HPDE6-E6E7 (cell line): ENCODE results near the gene PRR5.
A peak's percentile ranks its signal among the peaks of the same experiment; 100 is the strongest.

Source experiments
- DNase-seq: peaks from one replicate; pipeline ENCODE4 v3.0.0; 2011; ENCODE audit warnings: missing footprints; ENCODE audit errors: extremely low spot score

Gene PRR5

DNA sequence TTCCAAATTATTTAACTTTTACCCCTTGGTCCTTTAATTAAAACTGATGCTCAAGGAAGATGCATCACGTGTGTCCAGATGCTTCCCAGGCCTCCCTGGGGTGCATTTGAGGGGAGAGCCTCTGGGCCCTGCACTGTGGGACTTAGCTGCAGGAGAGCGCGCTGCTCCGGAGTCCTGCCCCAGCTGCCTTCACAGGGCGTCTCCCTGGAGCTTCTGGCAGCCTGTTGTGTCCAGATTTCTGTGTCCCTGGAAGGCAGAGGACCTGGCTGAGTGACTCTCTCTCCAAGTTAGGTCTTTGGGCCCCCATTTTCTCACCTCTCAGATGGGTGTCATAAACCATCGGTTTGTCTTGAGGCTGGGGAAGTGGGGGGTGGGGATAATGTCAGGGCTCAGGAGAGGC, 53.4 kb downstream of the PRR5 start:
- DNase-seq = no peak

DNA sequence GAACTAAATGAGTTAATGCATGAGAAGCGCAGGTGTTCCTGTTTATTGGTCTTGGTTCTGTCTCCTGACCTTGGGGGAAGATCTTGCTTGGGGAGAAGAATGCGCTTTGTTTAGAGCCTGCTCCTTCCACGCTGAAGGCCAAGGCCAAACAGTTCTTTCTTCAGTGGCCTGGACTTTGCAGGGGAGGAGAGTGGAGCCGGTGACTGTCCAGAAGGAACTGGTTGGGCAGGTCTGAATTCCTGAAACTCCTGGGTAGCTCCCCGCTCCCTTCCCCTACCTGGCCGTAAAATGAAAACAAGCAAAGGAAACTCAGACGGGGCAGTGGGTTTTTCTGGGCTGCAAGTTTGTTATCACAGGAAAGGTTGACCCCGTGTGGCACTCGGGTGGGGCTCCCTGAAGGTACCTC, 54.0 kb downstream of the PRR5 start:
- peak; percentile 60 for DNase-seq

DNA sequence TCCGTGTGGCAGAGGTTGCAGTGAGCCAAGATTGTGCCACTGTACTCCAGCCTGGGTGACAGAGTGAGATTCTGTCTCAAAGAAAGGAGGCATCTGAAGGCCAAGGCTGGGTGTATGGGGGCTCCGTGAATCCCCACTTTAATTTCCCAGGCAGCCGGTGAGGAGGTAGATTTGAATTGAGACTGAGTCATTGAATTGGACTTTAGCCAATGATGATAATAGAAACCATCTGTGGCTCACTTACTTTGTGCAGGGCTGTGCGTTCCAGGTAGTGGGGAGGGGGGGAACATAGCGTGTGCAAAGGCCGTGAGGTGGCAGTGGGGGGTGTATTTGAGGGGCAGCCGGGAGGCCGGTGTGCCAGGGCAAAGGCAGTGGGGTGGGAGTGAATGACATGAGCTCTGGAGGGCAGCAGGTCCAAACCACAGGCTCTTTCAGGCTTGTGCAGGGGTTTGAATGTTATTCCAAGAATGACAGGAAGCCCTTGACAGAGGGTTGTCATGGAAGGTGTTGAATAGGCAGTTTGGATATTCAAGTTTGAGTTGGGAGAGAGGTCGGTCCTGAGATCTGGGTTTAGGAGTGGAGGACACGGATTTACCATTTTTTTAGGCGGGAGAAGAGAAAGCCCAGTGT, 56.5 kb downstream of the PRR5 start:
- DNase-seq = peak; percentile 45

DNA sequence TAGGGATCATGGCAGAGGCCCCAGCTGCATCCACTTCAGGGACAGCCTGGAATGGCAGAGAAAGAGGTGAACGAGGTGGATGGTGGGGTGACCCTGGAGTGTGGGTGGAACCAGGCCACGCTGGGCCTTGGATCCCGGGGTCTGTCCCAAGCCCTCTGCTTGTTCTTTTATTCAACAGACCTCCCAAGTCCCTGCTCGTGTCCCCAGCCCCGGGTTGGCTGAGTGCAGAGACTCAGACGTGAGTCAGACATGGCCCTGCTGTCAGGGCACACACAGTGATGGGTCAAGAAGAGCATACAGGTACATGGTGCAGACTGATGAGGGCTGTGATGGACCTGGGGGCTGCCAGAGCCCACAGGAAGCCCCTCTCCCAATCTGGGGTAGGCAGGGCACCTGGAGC, 57.0 kb downstream of the PRR5 start:
- no peak for DNase-seq

DNA sequence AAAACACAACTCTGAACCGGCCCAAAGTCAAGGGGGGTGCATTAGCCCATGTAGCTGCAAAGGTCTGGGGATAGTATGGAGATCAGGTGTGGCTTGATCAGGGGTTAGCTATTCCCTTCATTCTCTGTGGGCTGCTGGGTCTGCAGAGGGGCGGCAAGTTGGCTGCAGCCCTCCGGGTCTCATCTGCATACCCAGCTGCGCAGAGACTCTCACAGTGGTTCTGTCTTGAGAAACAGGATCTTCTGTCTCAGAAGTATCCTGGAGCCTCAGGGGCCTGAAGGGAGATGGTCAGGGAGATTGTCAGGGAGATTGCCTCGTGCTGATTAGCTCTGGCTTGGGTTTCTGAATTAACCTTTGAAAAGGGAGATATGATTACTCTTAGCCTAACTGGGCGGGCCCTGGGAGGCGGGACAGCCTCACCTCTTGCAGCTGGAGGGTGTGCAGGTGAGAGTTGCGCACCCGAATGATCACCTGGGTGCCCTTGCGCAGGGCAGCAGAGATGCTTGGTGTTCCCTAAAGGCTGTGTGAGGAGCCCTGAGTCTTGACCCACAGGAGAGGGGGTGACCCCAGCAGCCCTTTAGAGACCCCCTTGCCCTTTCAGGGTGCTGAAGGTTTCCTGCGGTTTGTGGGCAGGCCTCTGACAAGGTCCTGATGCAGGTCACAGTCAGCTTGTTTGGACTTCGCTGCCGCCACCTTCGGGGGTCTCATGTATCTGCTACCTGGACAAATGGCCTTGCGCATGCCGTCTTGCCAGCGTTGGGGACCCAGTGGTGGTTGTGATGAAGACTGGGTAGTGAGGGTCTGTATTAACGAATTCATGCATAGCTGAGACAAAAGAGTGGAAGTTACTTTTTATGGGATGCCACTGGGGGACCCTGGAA, 57.7 kb downstream of the PRR5 start:
- no peak for DNase-seq

DNA sequence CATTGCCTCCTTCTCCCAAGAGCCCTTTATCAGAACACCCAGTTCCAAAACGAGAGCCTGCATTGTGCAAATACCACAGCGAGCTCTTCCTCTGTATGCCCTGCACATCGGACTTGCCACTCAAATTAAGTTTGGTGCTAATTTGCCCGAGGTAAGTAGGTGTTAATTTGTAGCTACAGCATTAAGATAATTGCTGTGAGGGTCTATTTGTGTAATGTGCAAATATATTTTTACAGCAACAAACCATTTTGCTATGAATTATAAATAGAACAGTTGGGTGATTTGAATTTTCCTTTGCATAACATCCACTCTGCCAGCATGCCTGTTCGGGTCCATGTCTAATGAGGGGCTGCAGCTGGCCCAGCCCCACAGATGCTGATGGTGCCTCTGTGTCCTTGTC, 58.5 kb downstream of the PRR5 start:
- DNase-seq = no peak

DNA sequence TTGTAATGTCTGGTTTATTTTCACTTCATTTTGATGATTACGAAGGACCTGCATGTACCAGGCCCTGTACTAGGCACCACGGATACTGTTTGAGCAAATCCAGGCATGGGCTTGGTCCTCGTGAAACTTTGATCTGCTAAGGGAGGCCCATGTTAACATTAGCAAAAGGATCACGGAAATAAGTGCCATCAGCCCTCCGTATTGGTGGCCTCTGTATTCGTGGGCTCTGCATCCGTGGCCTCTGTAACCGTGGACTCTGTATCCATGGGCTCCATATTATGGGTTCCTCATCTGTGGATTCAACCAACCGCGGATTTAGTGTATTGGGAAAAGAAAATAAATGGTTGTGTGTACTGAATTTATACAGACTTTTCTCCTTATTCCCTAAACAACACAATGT, 59.0 kb downstream of the PRR5 start:
- DNase-seq = no peak

DNA sequence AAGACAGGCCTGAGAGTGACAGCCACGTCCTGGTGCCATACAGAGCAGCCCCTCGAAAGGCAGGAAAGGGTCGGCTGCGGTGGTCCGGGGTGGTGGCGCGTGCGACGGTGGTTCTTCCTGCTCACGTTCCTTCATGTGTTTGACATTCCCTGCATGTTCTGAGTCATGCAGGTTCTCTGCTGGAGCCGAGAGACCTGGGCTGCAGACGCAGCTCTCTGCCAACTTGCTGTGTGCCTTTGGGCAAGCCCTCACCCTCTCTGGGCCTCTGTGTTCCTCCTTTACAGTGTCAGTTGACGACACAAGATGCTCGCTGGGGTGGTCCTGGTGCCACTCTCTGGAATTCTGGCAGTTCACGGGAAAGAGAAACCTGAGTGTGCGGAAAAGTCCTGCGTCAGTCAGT, 62.4 kb downstream of the PRR5 start:
- no peak for DNase-seq

DNA sequence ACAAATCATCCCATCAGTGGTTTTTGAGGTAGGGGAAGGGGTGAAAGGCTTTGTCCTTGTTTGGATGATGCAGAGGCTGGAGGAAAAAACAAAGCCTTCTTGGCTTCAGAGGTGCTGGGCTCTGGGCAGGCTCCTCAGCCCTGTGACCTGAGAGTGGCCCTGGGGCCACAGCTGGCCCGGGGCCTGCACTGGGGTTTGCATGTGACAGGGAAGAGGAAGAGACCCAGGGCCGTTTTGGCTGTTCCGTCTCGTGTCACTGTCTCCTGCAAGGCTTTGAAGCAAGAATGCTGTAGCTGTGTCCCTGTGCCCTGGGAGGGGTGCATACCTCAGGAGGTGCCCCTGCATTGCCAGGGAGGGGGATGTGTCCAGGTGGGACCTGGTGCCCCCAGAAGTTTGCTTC, 63.0 kb downstream of the PRR5 start:
- no peak for DNase-seq

DNA sequence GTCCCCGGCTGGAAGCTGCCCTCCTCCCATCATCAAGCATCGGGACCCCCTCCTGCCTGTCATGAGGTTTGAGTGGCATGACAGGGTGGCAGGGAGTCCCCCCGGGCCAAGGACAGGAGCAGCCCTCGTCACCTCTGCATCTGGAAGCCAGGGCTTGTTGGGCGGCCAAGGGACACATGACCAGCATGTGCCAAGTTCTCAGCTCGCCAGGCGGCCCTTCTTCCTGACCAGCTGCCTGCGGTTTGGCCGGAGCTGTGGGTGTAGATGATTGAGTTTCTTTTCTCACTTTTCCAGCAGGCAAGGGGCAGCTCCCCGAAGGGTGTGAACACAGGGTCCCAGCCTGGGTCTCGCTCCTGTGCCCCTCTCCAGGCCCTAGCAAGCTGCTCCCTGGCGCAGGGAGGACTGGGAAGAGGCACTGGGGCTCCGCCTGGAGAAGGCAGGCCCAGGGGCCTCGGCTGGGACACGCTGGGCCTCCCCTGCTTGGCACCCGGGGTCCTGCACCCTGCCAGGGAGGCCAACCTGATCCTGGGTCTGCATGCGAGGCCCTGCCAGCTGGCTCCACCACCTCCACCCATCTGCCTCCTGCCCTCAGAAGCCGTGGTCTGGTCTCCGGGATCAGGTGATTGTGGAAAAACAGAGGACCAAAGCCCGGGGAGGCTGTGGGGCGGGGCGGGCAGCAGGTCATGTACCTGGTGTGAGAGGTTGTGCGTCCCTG, 63.7 kb downstream of the PRR5 start:
- DNase-seq = no peak

DNA sequence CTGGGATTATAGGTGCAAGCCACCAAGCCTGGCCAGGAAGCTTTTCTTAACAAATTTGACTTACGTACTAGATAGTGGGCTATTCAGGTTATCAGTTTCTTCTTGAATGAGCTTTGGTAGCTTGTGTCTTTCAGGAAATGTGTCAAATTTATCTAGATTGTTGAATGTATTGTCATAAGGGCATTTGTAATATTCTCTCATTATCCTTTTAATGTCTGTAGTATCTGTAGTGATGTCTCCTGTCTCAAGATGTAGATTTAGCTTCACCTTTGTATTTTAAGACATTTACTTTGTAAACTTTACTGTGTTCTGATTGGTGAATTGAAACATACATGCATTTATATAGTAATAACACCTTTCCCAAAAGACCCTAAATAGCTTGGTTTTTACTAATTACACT, 71.1 kb downstream of the PRR5 start:
- no peak for DNase-seq

DNA sequence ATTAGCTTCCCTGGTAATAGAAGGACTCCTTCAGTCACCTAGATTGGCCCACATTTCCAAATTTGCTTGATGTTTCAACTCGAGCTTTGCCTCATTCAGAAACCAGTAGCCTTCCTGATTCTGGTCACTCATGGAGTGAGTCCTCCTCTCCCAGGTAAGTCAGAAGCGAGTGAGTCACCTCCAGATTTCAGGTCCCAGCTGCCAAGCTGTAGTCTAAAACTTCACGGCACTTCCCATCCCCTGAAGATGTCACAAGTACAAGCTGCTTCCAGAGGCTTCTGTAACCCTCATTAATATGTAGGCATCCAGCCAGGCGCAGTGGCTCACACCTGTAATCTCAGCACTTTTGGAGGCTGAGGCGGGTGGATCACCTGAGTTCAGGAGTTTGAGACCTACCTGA, 73.9 kb downstream of the PRR5 start:
- no peak for DNase-seq

DNA sequence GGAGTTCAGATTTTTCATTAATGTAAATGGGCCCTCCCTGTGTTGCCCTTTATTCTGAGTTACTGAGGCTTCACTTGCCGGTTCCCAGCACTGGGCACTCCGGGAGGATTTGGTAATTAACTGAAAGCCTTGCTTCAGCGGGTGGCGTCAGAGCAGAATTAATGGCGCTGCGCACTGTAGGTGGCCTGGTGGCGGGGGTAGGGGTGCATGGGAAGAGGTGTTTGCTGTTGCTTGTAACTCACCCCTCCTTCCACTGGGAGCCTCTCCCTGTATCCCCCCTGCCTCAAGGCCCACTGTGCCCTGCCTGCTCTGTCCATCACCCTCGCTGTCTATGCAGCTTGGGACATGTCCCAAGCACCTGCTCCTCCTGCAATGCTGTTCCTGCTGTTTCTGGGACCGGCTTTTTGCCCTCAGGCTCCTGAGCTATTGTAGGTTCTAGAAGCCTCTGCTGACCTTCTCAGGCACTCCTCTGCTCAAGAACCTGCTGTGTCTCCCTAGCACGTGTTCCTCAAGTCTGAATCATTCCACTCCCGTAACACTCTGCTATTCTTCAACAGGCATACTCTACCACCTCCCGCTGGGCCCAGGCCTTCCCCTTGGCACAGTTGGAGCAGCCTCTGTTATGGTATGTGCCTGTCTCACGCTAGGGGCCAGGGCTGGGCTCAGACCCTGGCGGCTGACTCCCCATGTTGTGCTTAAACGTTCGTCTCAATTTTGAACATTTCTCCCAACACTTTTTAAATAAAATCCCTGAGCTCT, 74.8 kb downstream of the PRR5 start:
- no peak for DNase-seq

DNA sequence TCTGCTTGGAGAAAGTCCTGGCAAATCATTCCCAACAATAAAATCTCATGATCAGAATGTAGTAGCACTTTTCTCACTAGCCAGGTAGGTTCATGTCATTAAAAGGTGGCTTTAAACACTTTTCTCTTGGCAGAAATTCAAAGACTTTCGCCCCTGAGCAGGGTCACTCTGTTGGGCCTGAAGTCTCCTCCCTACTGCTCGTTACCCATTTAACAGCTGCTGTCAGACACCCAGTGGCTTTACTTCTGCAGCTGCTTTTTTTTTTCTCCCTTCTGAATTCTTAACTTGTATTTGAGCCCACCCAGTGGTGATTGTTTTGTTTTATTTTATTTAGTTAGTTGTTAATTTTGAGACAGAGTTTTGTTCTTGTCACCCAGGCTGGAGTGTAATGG, 75.4 kb downstream of the PRR5 start:
- no peak for DNase-seq

DNA sequence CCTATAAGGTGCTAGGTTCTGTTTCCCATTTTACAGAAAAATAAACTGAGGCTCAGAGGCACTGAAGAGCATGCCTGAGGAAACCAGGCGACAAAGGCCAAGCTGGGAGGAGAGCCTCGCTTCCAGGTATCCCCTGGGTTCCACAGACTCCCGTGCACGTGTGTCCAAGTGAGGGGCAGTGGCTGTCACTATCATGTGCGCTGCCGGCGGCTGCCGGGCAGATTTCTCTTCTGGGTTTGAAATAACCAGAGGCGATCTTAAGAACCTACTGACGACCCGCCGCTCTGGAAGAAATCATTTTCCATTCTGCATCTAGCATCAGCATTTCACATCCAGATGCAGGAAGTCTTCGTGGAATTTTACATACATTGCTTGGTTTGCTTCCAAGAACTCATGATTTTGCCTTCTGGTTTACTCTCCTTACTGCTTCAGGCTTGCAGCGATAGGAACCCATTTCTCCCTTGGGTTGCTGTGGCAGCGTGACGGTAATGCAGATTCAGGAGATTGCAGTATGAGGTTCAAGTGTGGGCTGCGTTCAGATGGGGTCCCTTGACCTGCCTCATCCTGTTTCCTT, 79.0 kb downstream of the PRR5 start:
- DNase-seq = no peak

DNA sequence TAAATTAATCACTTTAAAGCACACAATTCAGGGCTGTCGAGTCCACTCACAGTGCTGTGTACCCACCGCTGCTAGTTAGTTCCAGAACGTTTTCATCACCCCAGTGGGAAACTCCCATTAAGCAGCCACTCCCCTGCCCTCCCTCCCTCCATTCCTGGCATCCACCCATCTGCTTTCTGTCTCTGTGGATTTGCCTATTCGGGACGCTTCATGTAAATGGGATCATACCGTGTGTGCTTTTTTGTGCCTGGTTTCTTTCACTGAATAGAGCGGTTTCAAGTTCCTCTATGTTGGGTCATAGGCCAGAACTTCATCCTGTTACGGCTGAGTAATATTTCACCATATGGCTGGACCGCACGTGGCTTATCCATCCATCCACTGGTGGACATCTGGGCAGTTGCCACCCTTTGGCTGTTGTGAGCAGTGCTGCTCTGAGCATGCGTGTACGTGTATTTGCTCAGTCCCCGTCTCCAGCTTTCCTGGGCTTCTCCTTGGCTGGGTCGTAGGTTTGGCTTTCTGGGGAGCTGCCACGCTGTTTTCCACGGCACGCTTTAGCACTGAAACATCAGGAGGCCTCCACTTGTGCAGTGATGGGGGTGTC, 80.5 kb downstream of the PRR5 start:
- no peak for DNase-seq

DNA sequence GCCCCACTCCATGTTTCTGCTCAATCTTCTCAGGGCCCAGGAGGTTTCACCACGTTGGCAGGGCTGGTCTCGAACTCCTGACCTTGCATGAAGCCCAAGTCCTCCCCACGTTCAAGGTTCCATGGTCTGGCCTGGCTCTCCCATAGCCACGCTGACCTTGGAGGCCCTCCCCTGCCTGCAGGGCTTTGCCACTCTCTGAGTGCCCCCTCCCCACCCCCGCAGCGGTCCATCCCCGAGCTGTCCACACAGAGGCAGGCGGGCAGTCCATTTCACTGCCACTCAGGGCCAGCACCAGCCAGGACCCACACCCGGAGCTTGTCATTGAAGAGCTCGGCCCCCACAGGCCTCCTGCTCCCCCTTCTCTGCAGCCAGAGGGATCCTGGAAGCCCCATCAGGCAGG, 81.1 kb downstream of the PRR5 start:
- DNase-seq = no peak

DNA sequence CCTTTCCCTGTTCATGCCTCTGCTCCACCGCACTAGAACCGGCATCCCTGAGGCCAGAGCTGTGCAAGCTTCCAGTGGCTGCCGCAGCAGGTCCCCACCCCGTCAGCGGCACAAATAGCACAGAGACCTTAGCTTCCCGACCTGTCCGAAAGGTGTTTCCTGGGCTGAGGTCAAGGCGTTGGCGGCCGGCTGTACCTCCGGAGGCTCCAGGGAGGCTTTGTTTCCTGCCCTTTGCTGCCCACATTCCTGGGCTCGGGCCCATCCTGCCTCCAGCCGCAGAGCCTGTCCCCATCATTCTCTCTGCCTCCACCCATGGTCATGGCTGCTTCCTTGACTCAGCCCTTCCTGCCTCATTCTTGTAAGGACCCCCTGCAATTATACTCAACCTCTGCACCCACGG, 81.6 kb downstream of the PRR5 start:
- no peak for DNase-seq

DNA sequence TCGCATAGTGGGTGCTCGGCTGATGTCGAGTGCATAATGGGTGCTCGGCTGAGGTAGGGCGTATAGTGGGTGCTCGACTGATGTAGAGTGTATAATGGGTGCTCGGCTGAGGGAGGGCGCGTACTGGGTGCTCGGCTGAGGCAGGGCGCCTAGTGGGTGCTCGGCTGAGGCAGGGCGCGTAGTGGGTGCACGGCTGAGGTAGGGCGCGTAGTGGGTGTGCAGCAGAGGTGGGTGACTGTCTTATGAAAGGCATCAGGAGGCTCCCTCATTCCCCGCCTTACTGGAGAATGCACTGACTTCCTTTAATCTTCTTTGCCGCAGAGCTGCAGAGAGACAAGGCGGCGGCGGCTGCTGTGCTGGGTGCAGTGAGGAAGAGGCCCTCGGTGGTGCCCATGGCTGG, 84.1 kb downstream of the PRR5 start:
- DNase-seq = no peak

DNA sequence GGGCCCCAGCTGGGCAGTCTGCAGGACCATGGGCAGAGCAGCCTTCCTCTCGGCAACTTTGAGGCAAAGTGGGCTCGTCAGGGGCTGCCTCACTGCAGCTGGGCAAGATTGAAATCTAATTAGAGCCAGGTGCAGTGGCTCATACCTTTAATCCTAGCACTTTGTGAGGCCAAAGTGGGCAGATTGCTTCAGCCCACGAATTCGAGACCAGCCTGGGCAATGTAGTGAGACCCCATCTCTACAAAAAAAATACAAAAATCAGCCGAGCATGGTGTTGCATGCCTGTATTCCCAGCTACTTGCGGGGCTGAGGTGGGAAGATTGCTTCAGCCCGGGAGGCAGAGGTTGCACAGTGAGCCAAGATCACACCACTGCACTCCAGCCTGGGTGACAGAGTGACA, 84.6 kb downstream of the PRR5 start:
- no peak for DNase-seq
